ENCODE measurements around the gene SH3TC1.

The SH3TC1 gene

GRCh38 chr4:8205749-8206611 is 6.9 kb downstream of the SH3TC1 start:
- no peaks in the 10 kb centered on the region for H3K9me3 ChIP-seq (ENCODE audit: severe bottlenecking)
- peak; percentile 82 for ATAC-seq (ENCODE audit: low read depth)
- peak overlapping the region; percentile 88 for H3K27ac ChIP-seq (ENCODE audit: poor library complexity, severe bottlenecking)
- TF ChIP-seq CTCF (IDR thresholded peaks at IDR 0.05; ENCODE audit: poor library complexity, severe bottlenecking) = no peak
- H3K27me3 ChIP-seq (ENCODE audit: insufficient read depth, poor library complexity, severe bottlenecking) = no peaks in the 10 kb centered on the region
- DNase-seq (ENCODE audit: low spot score) = peak; percentile 94
- peaks cover 38% of the 10 kb centered on the region for H3K4me1 ChIP-seq (ENCODE audit: insufficient read depth, poor library complexity, severe bottlenecking)
- H3K4me3 ChIP-seq (ENCODE audit: severe bottlenecking) = no peak overlapping the region
- peaks cover 82% of the 10 kb centered on the region for H3K36me3 ChIP-seq (ENCODE audit: low read depth)

GRCh38 chr4:8207314-8207713 is 8.2 kb downstream of the SH3TC1 start:
- Histone ChIP-seq H3K9me3 (ENCODE audit: severe bottlenecking) (no peaks in the 10 kb centered on the region), H3K36me3 (ENCODE audit: low read depth) (peaks cover 78% of the 10 kb centered on the region), H3K27ac (ENCODE audit: poor library complexity, severe bottlenecking) (peak overlapping the region; percentile 88), H3K27me3 (ENCODE audit: insufficient read depth, poor library complexity, severe bottlenecking) (no peaks in the 10 kb centered on the region), H3K4me1 (ENCODE audit: insufficient read depth, poor library complexity, severe bottlenecking) (peaks cover 25% of the 10 kb centered on the region), H3K4me3 (ENCODE audit: severe bottlenecking) (no peak overlapping the region)
- DNase-seq (ENCODE audit: low spot score) = no peak
- TF ChIP-seq CTCF (IDR thresholded peaks at IDR 0.05; ENCODE audit: poor library complexity, severe bottlenecking) = no peak
- no peak for ATAC-seq (ENCODE audit: low read depth)

- H3K36me3 ChIP-seq (ENCODE audit: low read depth) = peaks cover 83% of the 10 kb centered on the region
- no peaks in the 10 kb centered on the region for H3K9me3 ChIP-seq (ENCODE audit: severe bottlenecking)
- H3K27ac ChIP-seq (ENCODE audit: poor library complexity, severe bottlenecking) = no peak overlapping the region
- DNase-seq (ENCODE audit: low spot score) (no peak), ATAC-seq (ENCODE audit: low read depth) (no peak)
- no peak overlapping the region for H3K4me3 ChIP-seq (ENCODE audit: severe bottlenecking)
- H3K27me3 ChIP-seq (ENCODE audit: insufficient read depth, poor library complexity, severe bottlenecking) = no peaks in the 10 kb centered on the region
- peaks cover 24% of the 10 kb centered on the region for H3K4me1 ChIP-seq (ENCODE audit: insufficient read depth, poor library complexity, severe bottlenecking)
- no peak for TF ChIP-seq CTCF (IDR thresholded peaks at IDR 0.05; ENCODE audit: poor library complexity, severe bottlenecking)
These were observed 9.5 kb downstream of the SH3TC1 start for GRCh38 chr4:8208565-8208964.

- no peaks in the 10 kb centered on the region for H3K27me3 ChIP-seq (ENCODE audit: insufficient read depth, poor library complexity, severe bottlenecking)
- no peak for ATAC-seq (ENCODE audit: low read depth)
- peaks cover 24% of the 10 kb centered on the region for H3K4me1 ChIP-seq (ENCODE audit: insufficient read depth, poor library complexity, severe bottlenecking)
- peaks cover 83% of the 10 kb centered on the region for H3K36me3 ChIP-seq (ENCODE audit: low read depth)
- DNase-seq (ENCODE audit: low spot score) = no peak
- no peak overlapping the region for H3K4me3 ChIP-seq (ENCODE audit: severe bottlenecking)
- no peaks in the 10 kb centered on the region for H3K9me3 ChIP-seq (ENCODE audit: severe bottlenecking)
- H3K27ac ChIP-seq (ENCODE audit: poor library complexity, severe bottlenecking) = no peak overlapping the region
- TF ChIP-seq CTCF (IDR thresholded peaks at IDR 0.05; ENCODE audit: poor library complexity, severe bottlenecking) = no peak
These were observed 10.2 kb downstream of the SH3TC1 start for GRCh38 chr4:8209181-8209874.

Data from RWPE2 (cell line).